Endothelial cell of umbilical vein (primary cell): Measurements from ENCODE around the gene GSTO2.

Experiments
- JUN ChIP-seq: IDR thresholded peaks from 2 replicates; pipeline ENCODE4 v1.6.1; 2011; ENCODE audit warnings: borderline replicate concordance, low read depth; ENCODE audit not compliant: insufficient read length, insufficient read depth
- POLR2A ChIP-seq: IDR thresholded peaks from 2 replicates; pipeline ENCODE4 v1.6.1; 2012; ENCODE audit warnings: low read depth, mild to moderate bottlenecking, control low read depth, low read length
- TF ChIP-seq, protein P1 (sequence below): IDR thresholded peaks from 2 replicates; pipeline ENCODE4 v1.6.1; 2011; ENCODE audit not compliant: insufficient read depth, insufficient read length

DNA sequence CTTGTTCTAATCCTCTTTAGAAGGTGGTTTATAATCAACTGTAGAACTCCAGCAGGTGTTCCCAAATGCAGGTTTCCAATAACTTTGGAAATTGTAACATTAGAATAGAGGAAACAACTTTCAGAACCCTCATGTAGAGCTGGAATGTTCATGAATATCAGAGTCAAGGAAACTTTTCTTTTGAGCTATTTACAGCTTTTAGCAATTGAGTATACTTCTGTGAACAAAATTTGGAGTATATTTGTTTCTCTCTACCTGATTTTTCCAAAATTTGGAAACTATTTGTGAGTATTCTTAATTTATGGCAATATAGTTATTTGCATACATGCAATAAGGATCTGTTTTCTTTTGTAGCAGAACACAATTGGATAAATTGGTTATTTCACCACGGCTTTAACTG is 34.0 kb upstream of the GSTO2 start:
- no peak for TF ChIP-seq JUN
- no peak for TF ChIP-seq POLR2A
- TF ChIP-seq, protein P1, sequence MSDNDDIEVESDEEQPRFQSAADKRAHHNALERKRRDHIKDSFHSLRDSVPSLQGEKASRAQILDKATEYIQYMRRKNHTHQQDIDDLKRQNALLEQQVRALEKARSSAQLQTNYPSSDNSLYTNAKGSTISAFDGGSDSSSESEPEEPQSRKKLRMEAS = no peak
